MM.1S (cell line): ENCODE data around the gene SERPINC1.
A peak's percentile ranks its signal among the peaks of the same experiment; 100 is the strongest.

Source experiments
- DNase-seq: peaks from one replicate; pipeline ENCODE4 v3.0.0-alpha.2; 2015
- H2AFZ ChIP-seq: fragments of 300-600 bp; sonication (generic); 2 replicates; pipeline ENCODE4 v1.6.0; 2016; ENCODE audit warnings: antibody characterized with exemption, low read length
- H3F3A ChIP-seq: fragments of 300-600 bp; sonication (generic); 2 replicates; pipeline ENCODE4 v1.6.1; 2016; ENCODE audit warnings: mild to moderate bottlenecking, antibody characterized with exemption, low read length, moderate library complexity, mixed read lengths; ENCODE audit not compliant: insufficient read depth
- H3K27ac ChIP-seq: fragments of 300-600 bp; sonication (generic); 2 replicates; pipeline ENCODE4 v1.5.1; 2016; ENCODE audit warnings: mild to moderate bottlenecking, low read length
- H3K27me3 ChIP-seq: fragments of 300-600 bp; sonication (generic); replicated peaks from 2 replicates; pipeline ENCODE4 v1.6.0; 2016; ENCODE audit warnings: low read length; ENCODE audit not compliant: insufficient read depth
- H3K36me3 ChIP-seq: fragments of 300-600 bp; sonication (generic); replicated peaks from 2 replicates; pipeline ENCODE4 v1.6.1; 2016; ENCODE audit warnings: mild to moderate bottlenecking, low read length, mixed read lengths; ENCODE audit not compliant: insufficient read depth
- H3K4me1 ChIP-seq: fragments of 300-600 bp; sonication (generic); 2 replicates; pipeline ENCODE4 v1.6.1; 2016; ENCODE audit warnings: low read length, mixed read lengths
- H3K4me2 ChIP-seq: fragments of 300-600 bp; sonication (generic); 2 replicates; pipeline ENCODE4 v1.6.0; 2016; ENCODE audit warnings: low read depth, low read length
- H3K4me3 ChIP-seq: fragments of 300-600 bp; sonication (generic); 2 replicates; pipeline ENCODE4 v1.5.1; 2016; ENCODE audit warnings: low read length, mixed read lengths
- H3K79me2 ChIP-seq: fragments of 300-600 bp; sonication (generic); 2 replicates; pipeline ENCODE4 v1.6.1; 2016; ENCODE audit warnings: mixed run types, low read length, mixed read lengths
- H3K9ac ChIP-seq: fragments of 300-600 bp; sonication (generic); 2 replicates; pipeline ENCODE4 v1.6.1; 2016; ENCODE audit warnings: low read length, mixed read lengths
- H3K9me2 ChIP-seq: fragments of 300-600 bp; sonication (generic); replicated peaks from 2 replicates; pipeline ENCODE4 v1.6.1; 2016; ENCODE audit warnings: mild to moderate bottlenecking, low read length, mixed read lengths; ENCODE audit not compliant: insufficient read depth
- H3K9me3 ChIP-seq: fragments of 300-600 bp; sonication (generic); replicated peaks from 2 replicates; pipeline ENCODE4 v1.6.1; 2016; ENCODE audit warnings: mild to moderate bottlenecking, low read length, mixed read lengths; ENCODE audit not compliant: insufficient read depth
- H4K20me1 ChIP-seq: fragments of 300-600 bp; sonication (generic); 2 replicates; pipeline ENCODE4 v1.6.1; 2016; ENCODE audit warnings: mild to moderate bottlenecking, low read length, moderate library complexity, mixed read lengths; ENCODE audit not compliant: insufficient read depth
- CTCF ChIP-seq: fragments of 300-600 bp; sonication (generic); IDR thresholded peaks from 2 replicates; pipeline ENCODE4 v1.5.1; 2016; ENCODE audit warnings: antibody characterized with exemption, low read length, mixed read lengths
- EZH2 ChIP-seq: fragments of 300-600 bp; sonication (generic); optimal IDR thresholded peaks from 2 replicates; pipeline ENCODE3; 2017; ENCODE audit warnings: low read depth, mild to moderate bottlenecking, antibody characterized with exemption, low read length, mixed read lengths
- EZH2phosphoT487 ChIP-seq: fragments of 300-600 bp; sonication (generic); IDR thresholded peaks from 2 replicates; pipeline ENCODE4 v1.6.1; 2018; ENCODE audit warnings: antibody characterized with exemption, low read length

SERPINC1 gene

GRCh38 chr1:173871091-173871490 is 46.0 kb downstream of the SERPINC1 start:
- H3K36me3 ChIP-seq: peaks cover 10% of the 10 kb centered on the region
- H3K4me2 ChIP-seq: no peak overlapping the region
- H3K27me3 ChIP-seq: no peaks in the 10 kb centered on the region
- TF ChIP-seq CTCF: no peak
- H3K9me2 ChIP-seq: no peaks in the 10 kb centered on the region
- H3K4me1 ChIP-seq: peaks cover 13% of the 10 kb centered on the region
- H4K20me1 ChIP-seq: peaks cover 8% of the 10 kb centered on the region; the same call in 1 of the 2 replicates
- no peak overlapping the region for H3K4me3 ChIP-seq
- H3K27ac ChIP-seq: no peak overlapping the region
- H3K9me3 ChIP-seq: no peaks in the 10 kb centered on the region
- H3K79me2 ChIP-seq: peaks cover 17% of the 10 kb centered on the region
- peaks cover 26% of the 10 kb centered on the region for H3F3A ChIP-seq
- H3K9ac ChIP-seq: no peak overlapping the region
- no peak overlapping the region for H2AFZ ChIP-seq
- DNase-seq: no peak

GRCh38 chr1:173870252-173871075 is 46.7 kb downstream of the SERPINC1 start:
- Histone ChIP-seq H3K79me2 (peaks cover 23% of the 10 kb centered on the region), H4K20me1 (peaks cover 15% of the 10 kb centered on the region), H3K9me3 (no peaks in the 10 kb centered on the region), H3K4me1 (peaks cover 19% of the 10 kb centered on the region), H3F3A (peaks cover 33% of the 10 kb centered on the region), H3K36me3 (peaks cover 16% of the 10 kb centered on the region), H3K9ac (no peak overlapping the region), H3K27ac (no peak overlapping the region), H3K4me3 (no peak overlapping the region), H3K27me3 (no peaks in the 10 kb centered on the region), H3K9me2 (no peaks in the 10 kb centered on the region), H2AFZ (no peak overlapping the region), H3K4me2 (no peak overlapping the region)
- DNase-seq: no peak
- TF ChIP-seq EZH2phosphoT487: no peak

- H3K9me3 ChIP-seq: no peaks in the 10 kb centered on the region
- H3K36me3 ChIP-seq: peaks cover 28% of the 10 kb centered on the region
- peaks cover 29% of the 10 kb centered on the region for H4K20me1 ChIP-seq
- peaks cover 47% of the 10 kb centered on the region for H3F3A ChIP-seq
- peak overlapping the region; percentile 90 for H3K4me3 ChIP-seq
- H3K4me2 ChIP-seq: peak overlapping the region; percentile 64
- peak overlapping the region; percentile 86; the same call in 1 of the 2 replicates for H3K27ac ChIP-seq
- H3K9ac ChIP-seq: peak overlapping the region; percentile 83; the same call in 1 of the 2 replicates
- peak; percentile 43 for DNase-seq
- no peaks in the 10 kb centered on the region for H3K9me2 ChIP-seq
- H3K4me1 ChIP-seq: peaks cover 34% of the 10 kb centered on the region
- H2AFZ ChIP-seq: peak overlapping the region; percentile 97
- TF ChIP-seq EZH2: no peak
- no peak for TF ChIP-seq CTCF
- no peak for TF ChIP-seq EZH2phosphoT487
- no peaks in the 10 kb centered on the region for H3K27me3 ChIP-seq
- H3K79me2 ChIP-seq: peaks cover 38% of the 10 kb centered on the region
Observed at GRCh38 chr1:173869021-173869359, 48.1 kb downstream of the SERPINC1 start.
